A549 (cell line): ENCODE results near the gene ATOH7. TPM values are rescaled to one million over a fixed set of nuclear protein-coding genes. Genes with fewer than 3 reads are reported as not detected.

ENCODE experiments used
- ATAC-seq, 2 experiments: fragments of 200-7000 bp in 1 of 2; fragments of >200 bp in 1 of 2; cut with Nextera tagmentation in 1 of 2; cut with Tn5 transposase in 1 of 2; 3 replicates each; pipeline versions ENCODE4 v1.8.0 to v1.9.1; 2018 to 2020; ENCODE audit warnings: mild to moderate bottlenecking in 1 of 2, moderate library complexity in 1 of 2
- CTCF ChIA-PET: fragments of 300-600 bp; sonication (Branson Sonifier 250); formaldehyde crosslinking; extraction: SDS; loops from one replicate; lab custom pipeline; 2021; ENCODE audit warnings: antibody characterized with exemption, inconsistent platforms; lab: Yijun Ruan, JAX
- POLR2A ChIA-PET: fragments of 350-600 bp; formaldehyde crosslinking; extraction: SDS; loops from one replicate; lab custom pipeline; 2021; ENCODE audit warnings: antibody characterized with exemption, inconsistent platforms; lab: Yijun Ruan, JAX
- DNase-seq, 2 experiments: peaks; one replicate each; pipeline versions ENCODE4 v3.0.0 to v3.0.0-alpha.2; 2011 to 2016; ENCODE audit warnings: low read depth in 1 of 2, low spot score in 1 of 2
- FAIRE-seq: peaks from 2 replicates; lab custom pipeline; 2011; peaks lifted over from hg19 to GRCh38; lab: Jason Lieb, UNC
- H3K27ac ChIP-seq, 2 experiments: fragments of >200 bp; sonication (Bioruptor Twin); formaldehyde crosslinking; 3 replicates each; pipeline ENCODE4 v1.5.1; 2016 to 2017
- H3K4me1 ChIP-seq: fragments of >200 bp; sonication (Bioruptor Twin); formaldehyde crosslinking; 3 replicates; pipeline ENCODE4 v1.6.1; 2016
- H3K4me2 ChIP-seq: fragments of >200 bp; sonication (Bioruptor Twin); formaldehyde crosslinking; 3 replicates; pipeline ENCODE4 v1.6.1; 2016
- H3K4me3 ChIP-seq: fragments of >200 bp; sonication (Bioruptor Twin); formaldehyde crosslinking; 3 replicates; pipeline ENCODE4 v1.5.1; 2016
- H3K9me3 ChIP-seq: fragments of >200 bp; sonication (Bioruptor Twin); formaldehyde crosslinking; 3 replicates; pipeline ENCODE4 v1.6.1; 2016
- BCL3 ChIP-seq: fragments of >200 bp; sonication (Bioruptor Twin); formaldehyde crosslinking; IDR thresholded peaks from 3 replicates; pipeline ENCODE4 v1.6.1; 2016
- BHLHE40 ChIP-seq: IDR thresholded peaks from 2 replicates; pipeline ENCODE4 v1.6.1; 2012; ENCODE audit warnings: low read depth, low read length, inconsistent platforms
- EHMT2 ChIP-seq: fragments of 200-600 bp; sonication (generic); IDR thresholded peaks from 2 replicates; pipeline ENCODE4 v1.6.1; 2016; ENCODE audit warnings: antibody characterized with exemption, low read depth, mild to moderate bottlenecking, moderate library complexity
- ELK1 ChIP-seq: fragments of 150-350 bp; IDR thresholded peaks from 2 replicates; pipeline ENCODE4 v1.6.1; 2014; ENCODE audit warnings: low read depth, mild to moderate bottlenecking, low read length
- EP300 ChIP-seq, 2 experiments: fragments of >200 bp; sonication (Bioruptor Twin); formaldehyde crosslinking; IDR thresholded peaks; 2 replicates in 1 of 2; 3 replicates in 1 of 2; pipeline ENCODE4 v1.6.1; 2016 to 2017
- GATA3 ChIP-seq: IDR thresholded peaks from 2 replicates; pipeline ENCODE4 v1.6.1; 2012; ENCODE audit warnings: borderline replicate concordance
- HMGXB4 ChIP-seq: fragments of 250-450 bp; sonication (Bioruptor Pico); IDR thresholded peaks from 2 replicates; pipeline ENCODE4 v1.5.0; 2021; ENCODE audit warnings: mild to moderate bottlenecking, moderate library complexity, borderline replicate concordance
- HOXA7 ChIP-seq: fragments of 250-450 bp; sonication (Bioruptor Pico); IDR thresholded peaks from 2 replicates; pipeline ENCODE4 v1.5.0; 2020; ENCODE audit warnings: mild to moderate bottlenecking, moderate library complexity
- HOXB13 ChIP-seq: fragments of 250-450 bp; sonication (Bioruptor Pico); IDR thresholded peaks from 2 replicates; pipeline ENCODE4 v1.5.0; 2020; ENCODE audit warnings: low read depth, mild to moderate bottlenecking, moderate library complexity
- HOXB5 ChIP-seq: fragments of 250-450 bp; sonication (Bioruptor Pico); IDR thresholded peaks from 2 replicates; pipeline ENCODE4 v1.5.0; 2020; ENCODE audit warnings: mild to moderate bottlenecking, moderate library complexity
- KDM1A ChIP-seq: fragments of 200-600 bp; sonication (generic); IDR thresholded peaks from 2 replicates; pipeline ENCODE4 v1.6.1; 2016; ENCODE audit warnings: low read depth, mild to moderate bottlenecking
- MAX ChIP-seq: IDR thresholded peaks from 2 replicates; pipeline ENCODE4 v1.6.1; 2012
- POLR2AphosphoS2 ChIP-seq: conservative IDR thresholded peaks from 2 replicates; pipeline ENCODE4 v1.6.1; 2012; ENCODE audit warnings: low read length, improper control_type of control experiment, inconsistent platforms
- RAD21 ChIP-seq, 2 experiments: fragments of >200 bp in 1 of 2; sonication (Bioruptor Twin) in 1 of 2; formaldehyde crosslinking in 1 of 2; IDR thresholded peaks in 1 of 2; conservative IDR thresholded peaks in 1 of 2; 2 replicates in 1 of 2; 3 replicates in 1 of 2; pipeline ENCODE4 v1.6.1; 2012 to 2018; ENCODE audit warnings: inconsistent platforms in 1 of 2
- RARB ChIP-seq: fragments of 250-450 bp; sonication (Bioruptor Pico); IDR thresholded peaks from 2 replicates; pipeline ENCODE4 v1.8.0; 2021; ENCODE audit warnings: mild to moderate bottlenecking, moderate library complexity
- RNF2 ChIP-seq: fragments of 200-600 bp; sonication (generic); IDR thresholded peaks from 2 replicates; pipeline ENCODE4 v1.6.1; 2016; ENCODE audit warnings: low read depth, mild to moderate bottlenecking, antibody characterized with exemption, moderate library complexity, borderline replicate concordance
- TFCP2L1 ChIP-seq: fragments of 250-450 bp; sonication (Bioruptor Pico); IDR thresholded peaks from 2 replicates; pipeline ENCODE4 v1.5.0; 2021; ENCODE audit warnings: mild to moderate bottlenecking
- USF2 ChIP-seq: fragments of 450-650 bp; IDR thresholded peaks from 2 replicates; pipeline ENCODE4 v1.6.1; 2014; ENCODE audit warnings: antibody characterized with exemption
- ZC3H11A ChIP-seq: fragments of 450-650 bp; IDR thresholded peaks from 2 replicates; pipeline ENCODE4 v1.6.1; 2014; ENCODE audit warnings: antibody characterized with exemption, mild to moderate bottlenecking
- ZNF302 ChIP-seq: fragments of 250-450 bp; sonication (Bioruptor Pico); IDR thresholded peaks from 2 replicates; pipeline ENCODE4 v1.9.0; 2021; ENCODE audit warnings: inconsistent platforms, mild to moderate bottlenecking, moderate library complexity
- WGBS: methylation state at CpG from one replicate; pipeline ENCODE4 v1.1.6; 2017; ENCODE audit errors: missing lambda C conversion rate; 5-methylcytosine and 5-hydroxymethylcytosine counted together
- polyA plus RNA-seq, 4 experiments: library from polyadenylated mRNA; depleted of rRNA in 3 of 4; stranded (reverse); fragments of >200 nt; fragmentation: RNase III in 1 of 4; extraction: RNeasy Plus Mini Kit Qiagen cat#74134 plus additional on column Dnase treatment in 1 of 4; gene quantifications; 2 replicates in 3 of 4; 3 replicates in 1 of 4; pipeline ENCODE4 v1.2.3, GENCODE V29; 2011 to 2017

ATOH7 gene
- polyA plus RNA-seq, 2 of the 4 experiments (the other 2 are of a cell fraction) = 0.18 to 0.27 TPM

GRCh38 chr10:68192113-68192512, 39.8 kb downstream of the ATOH7 start:
- Histone ChIP-seq H3K4me3 (no peak overlapping the region), H3K9me3 (no peaks in the 10 kb centered on the region), H3K4me2 (no peak overlapping the region), H3K4me1 (no peaks in the 10 kb centered on the region), H3K27ac (no peak overlapping the region)
- CTCF ChIA-PET = no interaction called here
- TF ChIP-seq HOXA7 (CRISPR knock-in tag) = no peak
- TF ChIP-seq EHMT2 = no peak
- no peak for TF ChIP-seq GATA3
- TF ChIP-seq BCL3 = no peak
- TF ChIP-seq ZNF302 (CRISPR knock-in tag) = no peak
- no peak for TF ChIP-seq ELK1
- TF ChIP-seq POLR2AphosphoS2 = no peak
- TF ChIP-seq EP300 (IDR thresholded peaks at IDR 0.05) = no peak
- TF ChIP-seq KDM1A = no peak
- no peak for TF ChIP-seq ZC3H11A
- no peak for TF ChIP-seq RARB (CRISPR knock-in tag)
- no peak for TF ChIP-seq HOXB5 (CRISPR knock-in tag)
- TF ChIP-seq USF2 = no peak
- no peak for TF ChIP-seq MAX
- TF ChIP-seq HMGXB4 = no peak
- TF ChIP-seq RAD21 (conservative IDR thresholded peaks at IDR 0.05 in 1 of 2, IDR thresholded peaks at IDR 0.05 in 1 of 2) = no peak
- ATAC-seq (no peak), DNase-seq (no peak), FAIRE-seq (no peak)
- POLR2A ChIA-PET = no interaction called here
- WGBS = 51% methylated on average over 3 of the region's 3 CpGs

- H3K4me3 ChIP-seq = no peak overlapping the region
- DNase-seq (no peak), FAIRE-seq (no peak), ATAC-seq (no peak)
- 73% methylated on average over 6 of the region's 6 CpGs for WGBS
- POLR2A ChIA-PET = no interaction called here
- H3K27ac ChIP-seq = no peak overlapping the region
- H3K4me2 ChIP-seq = no peak overlapping the region
- CTCF ChIA-PET = interaction anchor here (0.7 to 1.5 kb wide), 2 partner anchors 17 to 27 kb away, joined by 3 to 4 read pairs; no protein-coding TSS in a partner anchor
- no peaks in the 10 kb centered on the region for H3K4me1 ChIP-seq
- TF ChIP-seq TFCP2L1 (CRISPR knock-in tag) (no peak), BHLHE40 (no peak), RNF2 (no peak), HOXB13 (CRISPR knock-in tag) (no peak)
- H3K9me3 ChIP-seq = no peaks in the 10 kb centered on the region
Measured at GRCh38 chr10:68188835-68189234, 43.1 kb downstream of the ATOH7 start.
